SH-SY5Y (cell line): ENCODE measurements around the gene DAZL.

Experiments
- GATA2 ChIP-seq: IDR thresholded peaks from 2 replicates; pipeline ENCODE4 v1.6.1; 2011; ENCODE audit warnings: mild to moderate bottlenecking, low read depth, low read length
- GATA3 ChIP-seq: IDR thresholded peaks from 2 replicates; pipeline ENCODE4 v1.6.1; 2011; ENCODE audit warnings: low read depth, mild to moderate bottlenecking, low read length, moderate library complexity

DNA sequence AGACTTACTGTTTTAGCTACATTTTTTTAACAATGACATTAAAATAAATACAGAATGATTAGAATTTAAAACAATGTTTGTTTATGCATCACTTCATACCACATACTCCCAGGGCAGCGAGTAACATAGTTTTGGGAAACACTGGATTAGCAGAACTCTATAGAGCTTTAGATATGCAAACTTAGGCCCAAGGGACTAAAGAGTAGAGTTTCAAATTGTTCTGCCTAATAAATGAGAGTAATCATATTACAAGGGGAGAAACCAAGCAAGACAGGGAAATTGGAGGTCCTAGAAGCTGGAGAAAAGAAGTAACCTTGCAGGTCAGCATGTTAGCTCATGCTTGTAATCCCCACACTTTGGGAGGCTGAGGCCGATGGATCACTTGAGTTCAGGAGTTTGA is 3.6 kb upstream of the DAZL start:
- TF ChIP-seq GATA3 (no peak), GATA2 (no peak)
